T-cell (primary cell): ENCODE results near the gene PRR9. TPM values are rescaled to one million over a fixed set of nuclear protein-coding genes. Genes with fewer than 3 reads are reported as not detected.

Source experiments
- ATAC-seq, 4 experiments: fragments of 200-7000 bp in 3 of 4; fragments of 150-1000 bp in 1 of 4; cut with Tn5 transposase; replicated peaks in 1 of 4; 1 replicate in 3 of 4; 2 replicates in 1 of 4; pipeline ENCODE4 v1.10.0; 2021; ENCODE audit warnings: moderate library complexity in 3 of 4, mild to moderate bottlenecking in 2 of 4, moderate number of reproducible peaks in 1 of 4
- CTCF ChIA-PET, 2 donors: fragments of 300-600 bp; sonication (Branson Sonifier 250); formaldehyde crosslinking; loops; one replicate each; lab custom pipeline; 2022; ENCODE audit warnings: antibody characterized with exemption in 2 of 2; lab: Charles Lee
- POLR2A ChIA-PET, 2 donors: fragments of 300-600 bp; sonication (Branson Sonifier 250); formaldehyde crosslinking; loops; one replicate each; lab custom pipeline; 2022; ENCODE audit warnings: antibody characterized with exemption in 2 of 2; lab: Charles Lee
- DNase-seq, 35 experiments: peaks; one replicate each; pipeline versions ENCODE4 v3.0.0 to v3.0.0-alpha.2; 2013 to 2023
- H3K27ac ChIP-seq: one replicate; pipeline ENCODE4 v1.5.1; 2013; ENCODE audit warnings: low read length
- H3K27me3 ChIP-seq, 2 experiments: replicated peaks in 1 of 2; 1 replicate in 1 of 2; 2 replicates in 1 of 2; pipeline versions ENCODE4 v1.6.1 to v1.7.0; 2013; ENCODE audit warnings: low read length in 1 of 2, mixed read lengths in 1 of 2; ENCODE audit not compliant: control insufficient read depth in 2 of 2, insufficient read depth in 2 of 2; ENCODE audit errors: extremely low read depth in 1 of 2
- H3K36me3 ChIP-seq, 2 donors: 1 replicate in 1 of 2; 2 replicates in 1 of 2; pipeline versions ENCODE4 v1.6.1 to v1.7.0; 2013; ENCODE audit warnings: low read length in 1 of 2; ENCODE audit not compliant: control insufficient read depth in 2 of 2, insufficient read depth in 1 of 2; ENCODE audit errors: extremely low read depth in 1 of 2
- H3K4me1 ChIP-seq, 2 experiments: 1 replicate in 1 of 2; 2 replicates in 1 of 2; pipeline versions ENCODE4 v1.6.1 to v1.7.0; 2013; ENCODE audit warnings: low read length in 2 of 2, mixed read lengths in 1 of 2; ENCODE audit not compliant: insufficient read depth in 2 of 2, control insufficient read depth in 1 of 2; ENCODE audit errors: extremely low read depth in 1 of 2
- H3K4me3 ChIP-seq, 2 donors: 1 replicate in 1 of 2; 2 replicates in 1 of 2; pipeline versions ENCODE4 v1.5.1 to v1.7.0; 2013; ENCODE audit warnings: mild to moderate bottlenecking in 2 of 2, low read length in 1 of 2, moderate library complexity in 1 of 2; ENCODE audit not compliant: control insufficient read depth in 1 of 2; ENCODE audit errors: extremely low read depth in 1 of 2
- H3K9me3 ChIP-seq: 2 replicates; pipeline ENCODE4 v1.7.0; 2013
- H3K27ac Mint-ChIP-seq, 2 donors: one replicate each; pipeline ENCODE4 v1.8.0; 2020 to 2021; ENCODE audit warnings: mild to moderate bottlenecking in 2 of 2, mixed read lengths in 2 of 2
- H3K27me3 Mint-ChIP-seq, 2 donors: one replicate each; pipeline ENCODE4 v1.8.0; 2021 to 2022; ENCODE audit warnings: mixed read lengths in 2 of 2
- H3K36me3 Mint-ChIP-seq: one replicate; pipeline ENCODE4 v1.8.0; 2021; ENCODE audit warnings: mixed read lengths
- H3K4me1 Mint-ChIP-seq, 3 donors: one replicate each; pipeline ENCODE4 v1.8.0; 2020 to 2022; ENCODE audit warnings: mixed read lengths in 3 of 3, mild to moderate bottlenecking in 1 of 3
- H3K4me3 Mint-ChIP-seq, 3 donors: one replicate each; pipeline ENCODE4 v1.8.0; 2020 to 2022; ENCODE audit warnings: mild to moderate bottlenecking in 3 of 3, mixed read lengths in 3 of 3, moderate library complexity in 3 of 3
- H3K9me3 Mint-ChIP-seq, 3 donors: one replicate each; pipeline ENCODE4 v1.8.0; 2020 to 2022; ENCODE audit warnings: mixed read lengths in 3 of 3
- WGBS: methylation state at CpG from one replicate; pipeline ENCODE4 v1.1.5; 2013; ENCODE audit warnings: missing lambda C conversion rate; ENCODE audit not compliant: insufficient coverage; 5-methylcytosine and 5-hydroxymethylcytosine counted together
- total RNA-seq, 35 experiments: library from RNA in 6 of 35; stranded (reverse) in 6 of 35; fragments of 120-200 nt in 1 of 35; gene quantifications; one replicate each; pipeline versions ENCODE4 v1.2.1 to v1.2.4 and lab custom pipeline; 2013 to 2026

Gene PRR9
- total RNA-seq, 5 donors from 2014 or later (not counting 1 experiment from before 2014, with no cell fraction given): not detected

DNA sequence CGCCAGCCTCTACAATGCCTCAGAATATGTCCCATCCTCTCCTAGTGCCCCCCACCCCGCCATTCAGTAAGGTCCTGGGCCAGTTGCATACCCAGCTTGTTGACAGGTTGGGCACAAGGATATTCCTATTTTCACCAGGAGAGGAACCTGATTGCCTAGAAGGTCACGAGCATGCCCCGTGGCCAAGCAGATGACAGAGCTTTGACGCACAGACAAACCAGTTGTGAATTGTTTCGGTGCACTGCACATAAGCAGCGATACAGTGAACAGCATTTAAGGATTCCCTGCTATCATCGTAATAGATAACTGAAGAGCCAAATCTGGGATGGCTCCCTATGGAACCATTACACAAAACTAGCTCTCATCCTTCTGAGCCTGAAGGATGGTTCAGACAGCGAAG lies 10.8 kb upstream of the PRR9 start:
- H3K9me3 Mint-ChIP-seq: no peaks in the 10 kb centered on the region
- no peak overlapping the region for H3K4me3 Mint-ChIP-seq
- H3K9me3 ChIP-seq: no peaks in the 10 kb centered on the region
- H3K4me1 Mint-ChIP-seq: no peaks in the 10 kb centered on the region
- WGBS: 86% methylated on average over 9 of the region's 9 CpGs
- H3K4me1 ChIP-seq: no peaks in the 10 kb centered on the region
- DNase-seq (no peak), ATAC-seq (no peak)
- H3K27me3 ChIP-seq: peaks cover 2 to 25% of the 10 kb centered on the region in 2 experiments
- no peaks in the 10 kb centered on the region for H3K36me3 ChIP-seq
- no peak overlapping the region for H3K27ac Mint-ChIP-seq
- ChIA-PET CTCF (interaction anchor here in 1 of 2 donors (0.6 kb wide), 1 partner anchor 33 kb away, joined by 3 read pairs; no protein-coding TSS in a partner anchor), POLR2A (no interaction called here)
- no peak overlapping the region for H3K27ac ChIP-seq
- H3K27me3 Mint-ChIP-seq: peaks cover 36 to 50% of the 10 kb centered on the region in 2 donors
- H3K4me3 ChIP-seq: no peak overlapping the region
- H3K36me3 Mint-ChIP-seq: no peaks in the 10 kb centered on the region

DNA sequence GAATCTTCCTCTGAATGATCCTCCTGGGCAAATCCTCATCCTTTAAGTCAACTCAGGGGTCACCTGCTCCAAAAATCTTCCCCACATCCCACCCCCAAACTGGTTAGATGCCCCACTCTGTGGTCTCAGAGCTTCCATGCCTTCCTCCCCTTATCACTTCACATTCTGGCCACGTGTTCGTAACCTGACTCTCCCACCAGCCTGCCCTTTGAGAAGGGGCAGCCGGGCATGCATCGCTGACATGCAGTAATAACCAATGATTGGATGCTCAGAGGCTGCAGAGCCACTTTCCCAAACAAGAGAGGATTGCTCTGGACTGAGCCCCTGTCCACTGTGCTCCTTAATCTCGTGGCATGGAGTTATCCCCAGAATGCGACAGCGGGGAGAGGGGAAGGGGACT lies 7.2 kb upstream of the PRR9 start:
- Mint-ChIP-seq H3K27me3 (peaks cover 30 to 42% of the 10 kb centered on the region in 2 donors), H3K4me1 (no peaks in the 10 kb centered on the region), H3K4me3 (no peak overlapping the region), H3K36me3 (no peaks in the 10 kb centered on the region), H3K27ac (no peak overlapping the region), H3K9me3 (no peaks in the 10 kb centered on the region)
- Histone ChIP-seq H3K27ac (no peak overlapping the region), H3K27me3 (peaks cover 0 to 21% of the 10 kb centered on the region in 2 experiments), H3K9me3 (no peaks in the 10 kb centered on the region), H3K36me3 (no peaks in the 10 kb centered on the region), H3K4me3 (no peak overlapping the region), H3K4me1 (no peaks in the 10 kb centered on the region)
- CTCF ChIA-PET: no interaction called here
- ATAC-seq (no peak), DNase-seq (no peak)
- POLR2A ChIA-PET: no interaction called here
- 71% methylated on average over 6 of the region's 7 CpGs for WGBS

DNA sequence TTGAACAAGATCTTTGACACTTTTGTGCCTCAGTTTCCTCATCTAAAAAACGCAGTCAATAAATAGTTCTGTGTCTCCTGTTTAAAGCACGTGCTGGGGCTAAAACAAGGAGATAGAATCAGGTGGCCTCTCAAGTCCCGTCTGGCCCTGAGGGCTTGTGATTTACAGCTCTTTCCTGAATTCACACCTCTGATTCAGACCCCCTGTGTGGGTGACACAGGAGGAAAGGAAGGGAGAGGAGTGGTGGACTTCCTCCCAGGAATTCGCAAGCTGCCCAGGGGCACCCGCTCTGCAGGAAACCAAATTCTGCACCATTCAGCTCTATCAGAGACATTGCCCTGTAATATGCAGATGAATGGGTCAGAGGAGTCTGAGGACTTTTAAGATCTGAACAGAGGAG lies 5.2 kb upstream of the PRR9 start:
- Mint-ChIP-seq H3K27ac (no peak overlapping the region), H3K36me3 (no peaks in the 10 kb centered on the region), H3K27me3 (peaks cover 22 to 33% of the 10 kb centered on the region in 2 donors), H3K4me3 (no peak overlapping the region), H3K4me1 (peaks cover 0 to 5% (median 5%) of the 10 kb centered on the region in 3 donors), H3K9me3 (no peaks in the 10 kb centered on the region)
- H3K9me3 ChIP-seq: no peaks in the 10 kb centered on the region
- no peak overlapping the region for H3K27ac ChIP-seq
- ATAC-seq (no peak), DNase-seq (no peak)
- POLR2A ChIA-PET: no interaction called here
- CTCF ChIA-PET: interaction anchor here in 1 of 2 donors (1.2 kb wide), 1 partner anchor 55 kb away, joined by 3 read pairs; no protein-coding TSS in a partner anchor
- H3K4me3 ChIP-seq: no peak overlapping the region
- WGBS: no CpG with 5 or more reads among the region's 5 CpGs
- no peaks in the 10 kb centered on the region for H3K36me3 ChIP-seq
- H3K27me3 ChIP-seq: peaks cover 0 to 17% of the 10 kb centered on the region in 2 experiments
- H3K4me1 ChIP-seq: no peaks in the 10 kb centered on the region

DNA sequence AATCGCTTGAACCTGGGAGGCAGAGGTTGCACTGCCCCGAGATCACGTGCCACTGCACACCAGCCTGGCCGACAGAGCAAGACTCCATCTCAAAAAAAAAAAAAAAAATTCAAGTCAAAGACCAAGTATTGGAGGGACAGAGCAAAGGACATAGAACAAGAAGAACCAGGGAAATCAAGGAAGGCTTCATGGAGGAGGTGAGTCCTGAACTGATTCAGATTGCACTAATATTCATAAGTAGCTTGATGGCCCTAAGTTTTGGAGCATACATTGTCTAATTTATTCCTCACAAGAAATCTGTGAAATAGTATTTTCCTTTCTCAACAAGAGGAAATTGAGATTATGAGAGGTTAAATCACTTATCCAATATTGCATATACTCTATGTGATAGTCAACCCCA lies 3.9 kb upstream of the PRR9 start:
- Mint-ChIP-seq H3K27me3 (peaks cover 20 to 25% of the 10 kb centered on the region in 2 donors), H3K36me3 (no peaks in the 10 kb centered on the region), H3K4me1 (peaks cover 0 to 7% (median 6%) of the 10 kb centered on the region in 3 donors), H3K9me3 (no peaks in the 10 kb centered on the region), H3K4me3 (no peak overlapping the region), H3K27ac (no peak overlapping the region)
- H3K4me1 ChIP-seq: no peaks in the 10 kb centered on the region
- H3K9me3 ChIP-seq: no peaks in the 10 kb centered on the region
- no peaks in the 10 kb centered on the region for H3K36me3 ChIP-seq
- no peak overlapping the region for H3K27ac ChIP-seq
- WGBS: 93% methylated on average over 3 of the region's 4 CpGs
- H3K27me3 ChIP-seq: peaks cover 0 to 19% of the 10 kb centered on the region in 2 experiments
- ChIA-PET CTCF (interaction anchor here in 1 of 2 donors (0.6 kb wide), 1 partner anchor 266 kb away, joined by 4 read pairs; no protein-coding TSS in a partner anchor), POLR2A (no interaction called here)
- ATAC-seq (no peak), DNase-seq (no peak)
- H3K4me3 ChIP-seq: no peak overlapping the region

DNA sequence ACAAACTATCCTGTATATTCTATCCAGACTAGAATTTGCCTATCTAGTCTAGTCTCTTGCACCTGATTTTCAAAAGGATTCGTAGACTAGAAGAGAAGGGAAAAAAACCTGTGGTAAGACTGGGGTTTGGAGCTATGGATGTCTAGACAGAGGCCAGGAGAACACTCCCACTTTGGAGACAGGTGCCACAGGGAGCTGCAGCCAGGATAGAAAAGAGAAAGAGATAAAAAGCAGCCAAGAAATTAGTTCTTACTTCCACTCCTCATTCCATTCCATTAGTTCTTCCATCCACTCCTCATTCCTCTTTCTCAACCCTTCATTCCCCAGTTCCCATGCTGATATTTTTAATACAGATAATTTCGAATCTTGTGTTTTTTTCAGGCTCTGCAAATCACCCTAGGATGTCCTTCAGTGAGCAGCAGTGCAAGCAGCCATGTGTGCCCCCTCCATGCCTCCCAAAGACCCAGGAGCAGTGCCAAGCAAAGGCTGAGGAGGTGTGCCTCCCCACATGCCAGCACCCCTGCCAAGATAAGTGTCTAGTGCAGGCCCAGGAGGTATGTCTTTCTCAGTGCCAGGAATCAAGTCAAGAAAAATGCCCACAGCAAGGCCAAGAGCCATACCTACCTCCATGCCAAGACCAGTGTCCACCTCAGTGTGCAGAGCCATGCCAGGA lies 496 bp downstream of the PRR9 start:
- H3K4me3 Mint-ChIP-seq: no peak overlapping the region
- ATAC-seq (no peak), DNase-seq (no peak)
- H3K4me1 Mint-ChIP-seq: peaks cover 0 to 14% (median 6%) of the 10 kb centered on the region in 3 donors
- Histone ChIP-seq H3K4me3 (no peak overlapping the region), H3K27me3 (peaks cover 0 to 20% of the 10 kb centered on the region in 2 experiments), H3K27ac (no peak overlapping the region), H3K4me1 (no peaks in the 10 kb centered on the region), H3K36me3 (no peaks in the 10 kb centered on the region), H3K9me3 (no peaks in the 10 kb centered on the region)
- no peak overlapping the region for H3K27ac Mint-ChIP-seq
- 14% methylated on average over 1 of the region's 2 CpGs for WGBS
- peaks cover 20% of the 10 kb centered on the region in 2 donors for H3K27me3 Mint-ChIP-seq
- CTCF ChIA-PET: no interaction called here
- POLR2A ChIA-PET: no interaction called here
- no peaks in the 10 kb centered on the region for H3K9me3 Mint-ChIP-seq
- no peaks in the 10 kb centered on the region for H3K36me3 Mint-ChIP-seq

DNA sequence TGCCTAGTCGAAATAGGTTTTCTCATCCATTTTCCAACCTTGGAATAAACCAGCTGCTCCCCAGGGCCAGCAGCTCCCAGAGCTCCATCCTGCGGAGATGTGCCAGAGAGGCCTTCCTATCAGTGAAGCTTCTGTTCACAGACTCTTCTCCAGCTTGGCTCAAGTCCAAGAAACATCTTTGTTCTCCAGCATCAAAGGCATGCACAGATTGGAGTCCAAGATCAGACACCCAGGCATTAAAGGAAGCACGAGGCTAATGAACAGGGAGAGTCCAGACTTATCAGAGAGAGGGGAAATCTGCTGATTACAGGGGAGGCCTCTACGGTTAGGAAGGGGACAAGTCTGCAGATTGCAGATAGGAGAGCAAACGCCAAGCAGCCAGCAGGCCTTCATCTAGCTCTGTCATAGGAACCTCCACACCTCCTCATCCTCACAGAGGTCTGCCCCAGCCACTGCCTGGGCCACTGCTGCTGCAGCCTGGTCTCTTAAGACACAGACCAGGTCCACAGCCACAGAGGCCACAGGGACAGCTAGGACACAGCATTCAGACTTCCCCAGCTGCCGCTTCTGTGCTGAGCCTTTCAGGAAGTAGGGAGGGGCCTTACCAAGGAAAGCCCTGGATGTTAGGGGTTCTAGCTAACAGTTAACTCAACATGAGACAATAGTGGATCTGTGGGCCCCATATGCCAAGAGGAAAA lies 3.4 kb downstream of the PRR9 start:
- POLR2A ChIA-PET: no interaction called here
- Mint-ChIP-seq H3K27me3 (peaks cover 21 to 31% of the 10 kb centered on the region in 2 donors), H3K36me3 (no peaks in the 10 kb centered on the region), H3K9me3 (no peaks in the 10 kb centered on the region), H3K4me3 (no peak overlapping the region), H3K27ac (no peak overlapping the region), H3K4me1 (peaks cover 3 to 14% (median 6%) of the 10 kb centered on the region in 3 donors)
- no peak for DNase-seq
- H3K4me3 ChIP-seq: no peak overlapping the region
- CTCF ChIA-PET: interaction anchor here in 1 of 2 donors (1.5 kb wide), 1 partner anchor 9 kb away, joined by 4 read pairs; no protein-coding TSS in a partner anchor
- no peaks in the 10 kb centered on the region for H3K36me3 ChIP-seq
- H3K27ac ChIP-seq: no peak overlapping the region
- no peaks in the 10 kb centered on the region for H3K4me1 ChIP-seq
- 47% methylated on average over 3 of the region's 6 CpGs for WGBS
- no peaks in the 10 kb centered on the region for H3K9me3 ChIP-seq
- no peak for ATAC-seq
- H3K27me3 ChIP-seq: peaks cover 0 to 25% of the 10 kb centered on the region in 2 experiments
